HG02943 (cell line): ENCODE results near the gene PLA2G2C.

Experiments
- ATAC-seq: cut with Tn5 transposase; IDR thresholded peaks from one replicate; pipeline ENCODE4 v1.9.1; 2021; ENCODE audit warnings: mild to moderate bottlenecking, low read depth, moderate library complexity; ENCODE audit not compliant: unreplicated experiment

The PLA2G2C gene

GRCh38 chr1:20210736-20211460 is 24.6 kb upstream of the PLA2G2C start:
- no peak for ATAC-seq

GRCh38 chr1:20209471-20209870 is 23.2 kb upstream of the PLA2G2C start:
- ATAC-seq = no peak

- no peak for ATAC-seq
These were observed 21.2 kb upstream of the PLA2G2C start for GRCh38 chr1:20207546-20207945.

- no peak for ATAC-seq
These were observed 15.8 kb upstream of the PLA2G2C start for GRCh38 chr1:20202166-20202565.

- ATAC-seq = no peak
These were observed 14.6 kb upstream of the PLA2G2C start for GRCh38 chr1:20200966-20201365.

- ATAC-seq = no peak
These were observed 13.5 kb upstream of the PLA2G2C start for GRCh38 chr1:20199840-20200239.

- ATAC-seq = no peak
These were observed 13.1 kb upstream of the PLA2G2C start for GRCh38 chr1:20199403-20199802.

GRCh38 chr1:20198918-20199317 is 12.6 kb upstream of the PLA2G2C start:
- ATAC-seq = no peak

- ATAC-seq = no peak
These were observed 12.0 kb upstream of the PLA2G2C start for GRCh38 chr1:20198296-20198695.

GRCh38 chr1:20197329-20197791 is 11.0 kb upstream of the PLA2G2C start:
- no peak for ATAC-seq

- ATAC-seq = no peak
These were observed 9.1 kb upstream of the PLA2G2C start for GRCh38 chr1:20195462-20195780.

- no peak for ATAC-seq
These were observed 8.6 kb upstream of the PLA2G2C start for GRCh38 chr1:20194757-20195461.

- ATAC-seq = no peak
These were observed 7.9 kb upstream of the PLA2G2C start for GRCh38 chr1:20194224-20194623.

- no peak for ATAC-seq
These were observed 6.6 kb upstream of the PLA2G2C start for GRCh38 chr1:20192871-20193411.

GRCh38 chr1:20192364-20192763 is 6.0 kb upstream of the PLA2G2C start:
- ATAC-seq = no peak

GRCh38 chr1:20191266-20191825 is 5.0 kb upstream of the PLA2G2C start:
- no peak for ATAC-seq

- ATAC-seq = no peak
These were observed 4.2 kb upstream of the PLA2G2C start for GRCh38 chr1:20190256-20191160.

GRCh38 chr1:20189664-20190063 is 3.3 kb upstream of the PLA2G2C start:
- ATAC-seq = no peak

- ATAC-seq = no peak
These were observed 2.1 kb upstream of the PLA2G2C start for GRCh38 chr1:20188455-20188817.

- ATAC-seq = no peak
These were observed 1.6 kb upstream of the PLA2G2C start for GRCh38 chr1:20187813-20188454.
